Coronary artery (tissue), 2 donors: ENCODE measurements around the gene TNFAIP3.
A peak's percentile ranks its signal among the peaks of the same experiment; 100 is the strongest.
"Not testable (repeated sequence)": the region's sequence is repeated elsewhere in the genome, so short reads cannot be mapped to it uniquely, and the experiment has no call there.

Experiments
- DNase-seq: peaks from one replicate; pipeline ENCODE4 v3.0.0-alpha.2; 2017; ENCODE audit warnings: low spot score
- H3K27ac ChIP-seq, 2 donors: fragments of 200-600 bp; sonication (generic); one replicate each; pipeline ENCODE4 v1.5.1; 2016 to 2019
- H3K4me3 ChIP-seq: fragments of 200-600 bp; sonication (generic); 2 replicates; pipeline ENCODE4 v1.5.1; 2016; ENCODE audit warnings: mild to moderate bottlenecking, moderate library complexity
- CTCF ChIP-seq: fragments of 200-600 bp; sonication (generic); IDR thresholded peaks from one replicate; pipeline ENCODE4 v1.5.1; 2019; ENCODE audit warnings: antibody characterized with exemption

Gene TNFAIP3

GRCh38 chr6:137882225-137882961 lies 15.3 kb downstream of the TNFAIP3 start:
- DNase-seq: no peak
- H3K27ac ChIP-seq: peak overlapping the region in 1 of 2 donors; percentile 28
- no peak overlapping the region for H3K4me3 ChIP-seq
- no peak for TF ChIP-seq CTCF

- peak overlapping the region in 1 of 2 donors; percentile 28 for H3K27ac ChIP-seq
- no peak overlapping the region for H3K4me3 ChIP-seq
- DNase-seq: no peak
- TF ChIP-seq CTCF: no peak
These were observed 16.5 kb downstream of the TNFAIP3 start for GRCh38 chr6:137883400-137884148.

- TF ChIP-seq CTCF: no peak
These were observed 17.3 kb downstream of the TNFAIP3 start for GRCh38 chr6:137884149-137884909.

GRCh38 chr6:137884910-137885229 lies 17.8 kb downstream of the TNFAIP3 start:
- DNase-seq, H3K27ac ChIP-seq, H3K4me3 ChIP-seq: not testable (repeated sequence)

More at GRCh38 chr6:137884149-137884909, 17.3 kb downstream of the TNFAIP3 start:
- no peak overlapping the region for H3K4me3 ChIP-seq
- H3K27ac ChIP-seq: no peak overlapping the region
- no peak for DNase-seq

GRCh38 chr6:137886226-137886625 lies 19.2 kb downstream of the TNFAIP3 start:
- DNase-seq, H3K27ac ChIP-seq, H3K4me3 ChIP-seq: not testable (repeated sequence)

GRCh38 chr6:137890983-137891537 lies 24.0 kb downstream of the TNFAIP3 start:
- no peak for TF ChIP-seq CTCF
- DNase-seq: no peak
- H3K27ac ChIP-seq: no peak overlapping the region
- no peak overlapping the region for H3K4me3 ChIP-seq

GRCh38 chr6:137892271-137892708 lies 25.2 kb downstream of the TNFAIP3 start:
- no peak overlapping the region for H3K27ac ChIP-seq
- no peak overlapping the region for H3K4me3 ChIP-seq
- no peak for DNase-seq
- TF ChIP-seq CTCF: no peak
